Embryonic facial prominence (tissue), 1 donor: Measurements from ENCODE around the gene C3orf33.
"Not testable (repeated sequence)": the region's sequence is repeated elsewhere in the genome, so short reads cannot be mapped to it uniquely, and the experiment has no call there.

Experiments used
- DNase-seq: peaks from one replicate; pipeline ENCODE4 v3.0.0-alpha.2; 2016; ENCODE audit errors: extremely low spot score

The C3orf33 gene

DNA sequence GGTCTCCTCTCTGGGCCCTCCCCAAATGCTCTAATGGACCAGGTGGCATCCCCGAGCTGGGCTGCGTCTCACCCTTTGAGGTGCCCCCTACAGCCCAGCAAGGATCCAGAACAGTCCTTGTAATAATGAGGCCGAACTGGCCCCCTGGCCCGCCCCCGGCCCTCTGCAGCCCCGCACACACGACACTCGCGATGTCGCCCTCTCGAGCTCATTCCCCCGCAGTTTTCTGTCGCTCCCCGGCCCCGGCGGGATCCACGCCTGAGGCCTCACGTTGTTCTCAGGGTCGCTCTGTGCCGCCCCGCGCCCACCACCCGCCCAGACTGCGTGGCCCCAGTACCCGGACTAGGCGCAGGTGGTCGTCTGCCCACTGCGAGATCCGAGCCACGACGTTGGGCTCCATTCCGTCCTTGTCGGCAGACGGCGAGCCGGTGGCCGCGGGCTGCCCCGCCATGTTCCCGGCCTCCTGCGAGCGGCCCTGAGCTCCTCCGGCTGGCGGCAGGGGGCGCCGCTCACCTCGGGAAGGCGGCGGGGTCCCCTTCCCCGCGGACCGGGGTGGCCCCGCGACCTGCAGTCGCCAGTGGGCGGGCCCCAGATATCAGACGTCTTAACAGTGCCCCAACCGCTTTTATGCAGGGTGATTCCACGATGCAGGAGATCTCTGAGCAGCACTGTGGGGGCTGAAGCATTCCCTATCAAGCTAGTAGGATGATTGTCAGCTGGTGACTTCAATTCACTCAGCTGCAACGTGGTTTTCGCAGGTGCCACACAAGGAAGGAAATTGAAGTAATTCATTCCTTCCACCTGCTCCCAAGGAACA, at the start of gene C3orf33:
Gene C3orf33, minus strand, starts transcription at position 477 of the 817 bp plus-strand sequence. Its CDS starts 26 bp downstream, at position 451.
- no peak for DNase-seq

GRCh38 chr3:155854141-155854940, 48.3 kb upstream of the C3orf33 start, which contains the start of gene SLC33A1:
Gene SLC33A1 (minus strand): TSS chr3:155854427. CDS start chr3:155853997, 430 bp downstream.
- peak; percentile 98 for DNase-seq

GRCh38 chr3:155853214-155854140, 47.4 kb upstream of the C3orf33 start:
- DNase-seq = no peak

DNA sequence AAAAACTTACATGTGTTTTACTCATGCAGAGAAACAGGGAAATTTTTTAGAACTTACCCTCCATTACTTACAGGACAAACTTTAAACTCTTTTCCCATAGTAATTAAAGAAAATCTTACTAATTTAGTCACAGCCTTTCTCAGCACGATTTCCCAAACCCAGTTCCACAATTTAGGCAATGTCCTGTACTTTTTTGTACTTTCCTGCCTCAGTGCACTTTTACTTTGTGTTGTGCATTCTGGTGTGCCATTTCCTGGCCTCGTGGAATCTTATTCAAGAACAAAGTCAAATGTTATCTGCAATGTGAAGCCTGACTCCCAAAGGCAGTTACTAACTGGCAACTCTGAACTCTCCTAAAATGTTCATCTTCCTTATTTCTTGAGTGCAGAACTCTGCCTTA, 46.3 kb upstream of the C3orf33 start:
- DNase-seq = no peak

GRCh38 chr3:155849404-155849803, 43.3 kb upstream of the C3orf33 start:
- not testable (repeated sequence) for DNase-seq

DNA sequence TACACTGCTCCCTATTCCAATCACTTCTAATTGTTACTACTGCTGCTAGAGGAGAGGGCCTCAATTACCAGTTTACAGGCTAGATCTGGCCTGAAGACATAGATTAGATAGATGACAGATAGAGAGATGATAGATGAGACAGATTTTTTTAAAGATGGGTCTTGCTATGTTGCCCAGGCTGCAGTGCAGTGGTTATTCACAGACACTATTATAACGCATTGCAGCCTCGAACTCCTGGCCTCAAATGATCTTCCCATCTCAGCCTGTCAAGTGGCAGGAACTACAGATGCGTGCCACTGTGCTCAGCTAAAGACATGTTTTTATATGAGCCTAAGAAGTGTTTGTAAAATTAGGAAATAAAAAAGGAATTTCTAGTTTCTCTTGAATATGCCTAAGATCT, 41.9 kb upstream of the C3orf33 start:
- no peak for DNase-seq

DNA sequence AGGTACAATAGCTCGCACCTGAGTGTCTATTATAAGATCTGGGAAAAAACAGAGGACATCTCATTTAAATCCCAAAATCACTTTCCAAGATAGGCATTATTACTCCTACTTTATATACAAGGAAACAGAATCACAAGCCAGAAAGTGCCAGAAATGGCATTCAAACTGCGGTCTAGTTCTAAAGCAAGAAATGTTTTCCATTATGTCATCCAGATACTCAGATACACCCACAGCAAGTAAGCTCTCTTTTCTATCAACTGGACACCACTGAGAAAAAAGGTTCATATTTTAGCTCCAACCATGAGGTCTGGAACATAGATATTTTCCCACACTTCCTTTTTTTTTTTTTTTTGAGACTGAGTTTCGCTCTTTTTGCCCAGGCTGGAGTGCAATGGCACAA, 40.0 kb upstream of the C3orf33 start:
- DNase-seq = no peak

- no peak for DNase-seq
Measured at GRCh38 chr3:155843569-155843968, 37.5 kb upstream of the C3orf33 start.

- no peak for DNase-seq
Measured at GRCh38 chr3:155835341-155836071, 29.4 kb upstream of the C3orf33 start.

GRCh38 chr3:155828490-155829098, 22.5 kb upstream of the C3orf33 start:
- DNase-seq = not testable (repeated sequence)

GRCh38 chr3:155815030-155815545, 9.0 kb upstream of the C3orf33 start:
- no peak for DNase-seq

DNA sequence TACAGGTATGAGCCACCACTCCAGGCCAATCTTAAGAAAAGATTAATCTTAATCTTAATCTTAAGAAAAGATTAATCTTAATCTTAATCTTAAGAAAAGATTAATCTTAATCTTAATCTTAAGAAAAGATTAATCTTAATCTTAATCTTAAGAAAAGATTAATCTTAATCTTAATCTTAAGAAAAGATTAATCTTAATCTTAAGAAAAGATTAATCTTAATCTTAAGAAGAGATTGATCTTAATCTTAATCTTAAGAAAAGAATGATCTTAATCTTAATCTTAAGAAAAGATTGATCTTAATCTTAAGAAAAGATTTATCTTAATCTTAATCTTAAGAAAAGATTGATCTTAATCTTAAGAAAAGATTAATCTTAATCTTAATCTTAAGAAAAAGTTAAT, 7.1 kb upstream of the C3orf33 start:
- not testable (repeated sequence) for DNase-seq

GRCh38 chr3:155809181-155809580, 3.1 kb upstream of the C3orf33 start:
- DNase-seq = no peak

DNA sequence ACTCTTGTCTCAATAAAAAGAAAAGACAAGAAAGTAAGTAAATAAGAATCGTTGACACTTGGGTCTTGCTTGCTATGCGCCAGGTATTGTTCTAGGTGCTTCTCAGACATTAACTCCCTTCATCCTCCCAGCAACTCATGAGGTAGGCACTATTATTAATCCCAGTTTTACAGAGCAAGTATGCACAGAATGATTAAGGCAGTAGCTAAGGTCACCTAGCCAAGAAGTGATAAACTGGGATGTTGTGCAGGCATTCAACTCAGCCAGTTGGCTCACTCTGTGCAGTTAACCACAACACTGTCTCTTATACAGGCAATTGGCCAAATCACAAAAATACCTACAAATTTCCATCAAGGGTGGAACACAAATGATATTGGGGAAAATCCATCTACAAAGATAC, 1.7 kb upstream of the C3orf33 start:
- DNase-seq = no peak

- no peak for DNase-seq
Measured at GRCh38 chr3:155805204-155805801, 775 bp downstream of the C3orf33 start.

- DNase-seq = no peak
Measured at GRCh38 chr3:155804323-155804722, 1.8 kb downstream of the C3orf33 start.

DNA sequence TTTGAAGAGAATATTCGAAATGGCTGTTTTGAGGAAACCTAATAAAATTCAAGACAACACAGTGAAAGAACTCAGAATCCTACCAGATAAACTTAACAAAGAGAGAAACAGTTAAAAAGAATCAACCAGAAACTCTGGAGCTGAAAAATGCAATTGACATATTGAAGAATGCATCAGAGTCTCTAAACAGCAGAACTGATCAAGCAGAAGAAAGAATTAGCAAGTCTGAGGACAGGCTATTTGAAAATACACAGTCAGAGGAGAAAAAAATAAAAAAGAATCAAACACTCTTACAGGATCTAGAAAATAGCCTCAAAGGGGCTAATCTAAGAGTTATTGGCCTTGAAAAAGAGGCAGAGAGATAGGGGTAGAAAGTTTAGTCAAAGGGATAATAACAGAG, 13.5 kb downstream of the C3orf33 start:
- DNase-seq = no peak

DNA sequence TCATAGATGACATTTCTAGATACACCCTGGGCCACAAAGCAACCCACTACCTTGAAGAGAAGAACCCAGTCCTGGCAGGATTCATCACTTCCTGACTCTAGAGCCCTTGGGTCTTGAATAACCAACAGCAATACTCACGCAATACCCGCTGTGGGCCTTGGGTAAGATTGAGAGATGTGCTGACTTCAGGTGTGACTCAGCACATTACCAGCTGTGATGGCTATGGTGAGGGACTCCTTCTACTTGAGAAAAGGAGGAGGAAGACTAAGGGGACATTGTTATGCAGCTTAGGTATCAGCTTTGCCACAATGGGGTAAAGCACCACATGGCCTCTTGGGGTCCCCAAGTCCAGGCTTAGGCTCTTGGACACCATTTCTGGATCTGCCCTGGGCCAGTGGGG, 14.9 kb downstream of the C3orf33 start:
- DNase-seq = no peak

GRCh38 chr3:155790272-155790925, 15.7 kb downstream of the C3orf33 start:
- no peak for DNase-seq
